ENCODE data around the gene POP4. TPM values are rescaled to one million over a fixed set of nuclear protein-coding genes. Genes with fewer than 3 reads are reported as not detected.

POP4 gene
- total and polyA plus RNA-seq, 2 of the 8 experiments (the other 6 are each of a cell fraction or from before 2014, with no cell fraction given), result 29.1 to 41.5 TPM

GRCh38 chr19:29587059-29587458 lies 19.0 kb upstream of the POP4 start:
- CTCF ChIA-PET (ENCODE audit: partially characterized antibody), result interaction anchor here (0.9 to 4.0 kb wide), 3 partner anchors 10 to 58 kb away, joined by 4 to 14 read pairs (median 4); no protein-coding TSS in a partner anchor
- H2BK120ac ChIP-seq (replicated peaks; ENCODE audit: low read depth, low read length), result no peak overlapping the region
- H4K5ac ChIP-seq (ENCODE audit: insufficient read length, low read depth, low read length), result no peak overlapping the region
- H3K18ac ChIP-seq (ENCODE audit: extremely low read depth, low read length), result no peak overlapping the region
- WGBS, 2 experiments (ENCODE audit: extremely low coverage in 1 of 2, insufficient coverage in 1 of 2, insufficient read length in 1 of 2, insufficient replicate concordance in 2 of 2, low coverage in 1 of 2, low lambda C conversion rate in 2 of 2, missing lambda C conversion rate in 1 of 2), result 82% methylated on average over 3 of the region's 3 CpGs; no CpG with 5 or more reads in 1 of the 2 experiments
- FAIRE-seq (no peak), DNase-seq (ENCODE audit: low read depth in 1 of 2, low spot score in 2 of 2) (no peak)
- H3K9me3 ChIP-seq (ENCODE audit: insufficient read depth in 2 of 2, low read depth in 1 of 2, low read length in 1 of 2), result no peaks in the 10 kb centered on the region
- H3K4me2 ChIP-seq (ENCODE audit: insufficient read depth in 1 of 2, low read depth in 2 of 2, low read length in 2 of 2), result no peak overlapping the region
- H2BK5ac ChIP-seq (ENCODE audit: low read depth, low read length), result no peak overlapping the region
- H3K36me3 ChIP-seq (ENCODE audit: control insufficient read depth in 2 of 4, insufficient read depth in 4 of 4, low read length in 3 of 4), result no peaks in the 10 kb centered on the region
- TF ChIP-seq BCL11A (IDR thresholded peaks at IDR 0.05; ENCODE audit: low read depth in 2 of 2, low read length in 2 of 2), result no peak
- no peak for TF ChIP-seq RAD21 (IDR thresholded peaks at IDR 0.05 in 1 of 2, conservative IDR thresholded peaks at IDR 0.05 in 1 of 2; ENCODE audit: low read depth in 2 of 2, low read length in 2 of 2)
- TF ChIP-seq JUN (IDR thresholded peaks at IDR 0.05; ENCODE audit: low read depth, low read length), result no peak
- TF ChIP-seq EGR1 (IDR thresholded peaks at IDR 0.05; ENCODE audit: borderline replicate concordance, low read depth, low read length), result no peak
- no peak for TF ChIP-seq CHD1 (IDR thresholded peaks at IDR 0.05; ENCODE audit: low read depth, low read length)
- TF ChIP-seq KDM5A (IDR thresholded peaks at IDR 0.05; ENCODE audit: low read length), result no peak
- no peak for TF ChIP-seq MAX (IDR thresholded peaks at IDR 0.05)
- no peak for TF ChIP-seq BRCA1 (IDR thresholded peaks at IDR 0.05; ENCODE audit: low read depth, low read length)
- TF ChIP-seq GTF2F1 (IDR thresholded peaks at IDR 0.05; ENCODE audit: borderline replicate concordance, low read depth, low read length), result no peak
- no peak for TF ChIP-seq EZH2 (IDR thresholded peaks at IDR 0.05; ENCODE audit: low read depth, low read length, severe bottlenecking)
- H2BK15ac ChIP-seq (ENCODE audit: low read length), result no peak overlapping the region
- POLR2A ChIA-PET (ENCODE audit: partially characterized antibody), result no interaction called here
- no peaks in the 10 kb centered on the region for H3K4me1 ChIP-seq (replicated peaks in 1 of 4; ENCODE audit: control insufficient read depth in 3 of 4, insufficient read depth in 4 of 4, low read length in 3 of 4)
- peaks cover 0 to 2% of the 10 kb centered on the region in 2 experiments for H4K20me1 ChIP-seq (replicated peaks in 1 of 2; ENCODE audit: control insufficient read depth in 1 of 2, insufficient read depth in 2 of 2, low read length in 2 of 2)
- H4K8ac ChIP-seq (ENCODE audit: extremely low read depth, insufficient read depth, low read length), result no peak overlapping the region
- no peak overlapping the region for H3K9ac ChIP-seq (replicated peaks in 1 of 4; ENCODE audit: extremely low read depth in 1 of 4, low read depth in 3 of 4, low read length in 3 of 4)
- H2BK12ac ChIP-seq (ENCODE audit: low read depth, low read length), result no peak overlapping the region
- no peaks in the 10 kb centered on the region for H3K79me1 ChIP-seq (ENCODE audit: low read depth, low read length)
- H2AFZ ChIP-seq (ENCODE audit: low read length), result no peak overlapping the region
- no peak overlapping the region for H2AK5ac ChIP-seq (ENCODE audit: low read depth, low read length)
- no peak overlapping the region for H3K27ac ChIP-seq (ENCODE audit: low read depth, low read length)
- H3K4ac ChIP-seq (replicated peaks; ENCODE audit: insufficient read length, low read depth, low read length), result no peak overlapping the region
- no peak overlapping the region for H2BK20ac ChIP-seq (ENCODE audit: low read length)
- H3K23me2 ChIP-seq (ENCODE audit: low read depth, low read length), result no peaks in the 10 kb centered on the region
- no peaks in the 10 kb centered on the region for H3K79me2 ChIP-seq (ENCODE audit: control insufficient read depth in 1 of 2, insufficient read depth in 2 of 2, low read length in 2 of 2)
- no peak overlapping the region for H3K14ac ChIP-seq (ENCODE audit: insufficient read length)
- no peak overlapping the region for H4K91ac ChIP-seq (replicated peaks; ENCODE audit: insufficient read length, low read length)
- peaks cover 0 to 2% (median under 1%) of the 10 kb centered on the region in 4 experiments; a peak in 3 of 7 replicates for H3K27me3 ChIP-seq (replicated peaks in 1 of 4; ENCODE audit: control insufficient read depth in 3 of 4, extremely low read depth in 1 of 4, insufficient read depth in 3 of 4, low read length in 3 of 4)
- H3K56ac ChIP-seq (replicated peaks; ENCODE audit: insufficient read length, low read depth, low read length), result no peak overlapping the region
- H3K23ac ChIP-seq (ENCODE audit: insufficient read length), result no peak overlapping the region
- no peak overlapping the region for H3K4me3 ChIP-seq (ENCODE audit: extremely low read depth in 1 of 4, insufficient read depth in 2 of 4, low read depth in 3 of 4, low read length in 4 of 4)
